Epidermal melanocyte (primary cell): ENCODE data around the gene KCNH5.

Experiments
- DNase-seq: peaks from one replicate; pipeline ENCODE4 v3.0.0; 2011; ENCODE audit warnings: low spot score; ENCODE audit not compliant: insufficient read length

The KCNH5 gene

DNA sequence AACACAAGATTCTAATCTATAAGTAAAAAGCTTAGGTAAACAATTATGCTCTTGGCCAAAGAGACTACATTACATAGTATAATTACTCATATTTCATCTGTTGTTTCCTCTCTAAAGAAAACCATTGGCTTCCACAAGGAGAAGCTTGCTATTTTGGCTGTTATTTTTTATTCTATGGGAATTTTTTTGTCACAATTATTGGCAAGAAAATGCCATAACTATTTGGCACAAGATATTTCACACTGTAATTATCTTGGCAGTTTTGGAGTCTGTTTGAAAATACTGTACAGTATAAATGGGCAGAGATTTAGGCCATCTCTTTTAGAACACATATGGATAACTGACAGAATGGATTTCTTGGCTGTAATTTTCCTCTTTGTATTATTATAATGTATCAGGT is 51.2 kb downstream of the KCNH5 start:
- DNase-seq = no peak

DNA sequence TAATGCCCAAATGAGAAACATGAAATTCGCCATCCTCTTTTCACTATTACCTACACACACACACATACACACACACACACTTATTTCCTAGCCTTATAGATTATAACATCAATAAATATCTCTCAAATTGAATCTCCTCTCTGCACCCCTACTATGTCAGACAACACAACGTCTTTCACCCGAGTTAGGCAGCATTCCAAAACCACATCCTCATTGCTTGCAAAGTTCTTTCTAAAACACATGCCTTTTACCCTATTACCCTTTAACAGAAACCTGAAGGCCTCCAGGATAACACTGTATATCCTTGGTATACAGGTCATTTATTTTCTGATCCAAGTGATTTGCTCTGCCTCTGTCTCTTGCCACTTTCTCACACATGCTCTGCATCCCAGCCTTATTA is 56.3 kb downstream of the KCNH5 start:
- DNase-seq = no peak

DNA sequence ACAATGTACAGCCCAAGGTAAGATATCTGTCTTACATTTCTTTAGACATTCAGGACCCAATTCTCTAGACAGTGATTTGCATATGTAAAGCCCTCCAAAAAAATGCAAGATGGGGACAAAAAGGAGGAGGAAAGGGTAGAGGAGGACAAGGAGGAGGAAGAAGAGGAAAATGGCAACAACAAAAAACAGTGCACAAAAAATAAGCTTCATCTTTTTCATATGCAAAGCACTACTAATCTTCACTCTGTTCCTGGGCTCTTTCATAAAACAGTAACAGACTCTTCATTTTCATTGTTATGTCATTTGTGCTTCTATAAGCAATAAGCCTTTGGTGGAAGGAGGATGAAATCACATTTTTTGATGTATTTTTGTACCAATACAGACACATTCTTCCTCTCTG is 61.4 kb downstream of the KCNH5 start:
- DNase-seq = no peak

DNA sequence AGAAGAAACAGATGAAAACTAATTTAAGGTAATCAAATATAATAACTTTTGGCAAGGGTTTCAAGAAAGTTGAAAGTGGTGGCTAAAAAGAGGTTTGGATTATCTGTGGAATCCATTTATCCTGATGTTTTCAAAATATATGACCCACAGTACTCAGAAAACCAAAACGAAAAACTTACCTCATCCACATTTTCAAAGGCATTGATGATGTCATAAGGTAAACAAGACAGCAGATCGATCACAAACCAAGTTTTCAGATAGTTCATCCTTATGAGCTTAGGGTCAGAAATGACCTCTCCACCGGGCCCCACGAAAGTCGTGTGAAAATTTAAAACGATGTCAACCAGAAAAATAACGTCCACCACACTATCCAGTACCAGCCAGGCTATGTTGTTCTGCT is 64.6 kb downstream of the KCNH5 start:
- DNase-seq = no peak

DNA sequence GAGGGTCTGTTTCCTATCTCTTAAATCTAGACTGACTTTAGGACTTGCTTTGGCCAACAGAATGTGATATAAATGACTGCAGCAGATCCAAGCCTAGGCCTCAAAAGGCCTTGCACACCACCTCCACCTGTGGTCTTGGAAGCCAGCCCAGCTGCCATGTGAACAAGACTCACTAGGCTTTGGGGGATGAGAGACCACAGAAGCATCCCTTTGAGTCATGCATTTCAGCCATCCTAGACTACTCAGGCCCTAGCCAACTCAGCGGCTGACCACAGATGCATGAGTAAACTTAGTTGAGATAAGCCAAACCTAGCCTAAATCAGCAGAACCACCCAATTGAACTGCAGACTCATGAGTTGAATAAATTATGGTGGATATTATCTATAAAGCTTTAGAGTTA is 87.7 kb downstream of the KCNH5 start:
- no peak for DNase-seq

DNA sequence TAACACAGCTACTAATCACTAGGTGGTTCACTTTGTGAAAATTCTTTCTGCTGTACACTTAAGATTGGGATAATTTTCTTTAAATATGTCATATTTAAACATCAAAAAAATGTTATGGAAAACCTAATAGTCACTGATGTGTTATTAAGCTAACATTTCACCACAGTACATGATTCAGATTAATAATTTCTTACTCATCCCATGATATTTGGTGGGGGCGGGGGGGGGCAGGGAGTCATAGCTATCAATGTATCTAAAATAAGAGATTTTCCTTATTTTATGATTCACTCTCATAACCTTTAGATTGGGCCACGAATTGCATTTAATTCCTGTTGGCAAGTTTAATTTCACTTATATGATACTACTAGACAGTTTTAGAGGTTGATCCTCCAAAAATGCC is 88.8 kb downstream of the KCNH5 start:
- no peak for DNase-seq

DNA sequence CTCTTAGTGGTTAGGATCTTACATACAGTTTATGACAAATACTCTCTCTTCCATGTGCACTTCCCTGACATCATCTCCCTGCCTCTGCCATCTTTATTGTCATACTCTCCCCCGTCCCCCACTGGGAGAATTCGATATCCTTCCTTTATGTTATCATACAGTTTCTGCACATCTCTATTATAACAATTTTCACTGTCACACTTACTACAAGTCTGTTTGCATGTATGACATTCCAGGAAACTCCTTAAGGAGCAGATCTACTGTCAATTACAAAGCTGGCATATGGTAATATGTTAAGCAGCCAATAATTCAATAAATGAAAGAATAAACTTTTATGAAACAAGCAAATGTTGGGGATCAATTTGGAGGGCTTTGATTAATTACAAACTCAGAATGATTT is 91.1 kb downstream of the KCNH5 start:
- no peak for DNase-seq

DNA sequence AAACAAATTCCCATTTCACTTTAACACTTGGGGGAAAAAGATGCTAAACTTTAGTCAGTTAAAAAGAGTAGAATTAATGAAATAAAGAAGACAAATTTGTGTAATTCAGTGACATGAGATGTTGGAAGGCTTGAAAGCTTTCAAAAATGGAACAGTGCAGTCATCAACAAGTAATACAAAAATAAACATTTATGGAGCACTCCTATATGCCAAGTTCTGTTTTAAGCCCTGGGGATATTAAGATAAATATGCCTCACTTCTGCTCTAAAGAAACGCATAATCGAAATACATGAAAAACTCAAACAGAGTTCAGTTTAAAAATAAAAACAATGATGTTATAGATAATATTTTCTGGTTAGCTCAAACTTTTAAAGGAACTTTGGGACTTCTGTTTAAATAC is 93.0 kb downstream of the KCNH5 start:
- no peak for DNase-seq

DNA sequence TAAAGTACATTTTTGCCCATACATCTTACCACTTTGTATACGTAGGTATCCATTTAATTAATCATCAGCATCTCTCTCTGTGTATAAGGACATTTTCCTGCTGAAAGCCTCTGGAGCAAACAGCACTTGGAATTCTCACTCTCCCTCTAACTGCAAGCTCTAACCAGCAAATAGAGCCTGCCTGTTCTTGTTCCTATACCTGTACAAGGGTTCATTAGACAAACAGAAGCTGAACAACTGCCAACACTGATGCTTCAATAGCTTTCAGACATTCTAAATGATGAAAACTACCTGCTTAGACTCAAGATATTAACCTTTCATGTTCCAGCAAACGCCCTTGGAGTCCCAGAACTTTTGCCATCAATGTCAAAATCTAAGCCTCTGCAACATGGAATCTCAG is 98.0 kb downstream of the KCNH5 start:
- DNase-seq = no peak

DNA sequence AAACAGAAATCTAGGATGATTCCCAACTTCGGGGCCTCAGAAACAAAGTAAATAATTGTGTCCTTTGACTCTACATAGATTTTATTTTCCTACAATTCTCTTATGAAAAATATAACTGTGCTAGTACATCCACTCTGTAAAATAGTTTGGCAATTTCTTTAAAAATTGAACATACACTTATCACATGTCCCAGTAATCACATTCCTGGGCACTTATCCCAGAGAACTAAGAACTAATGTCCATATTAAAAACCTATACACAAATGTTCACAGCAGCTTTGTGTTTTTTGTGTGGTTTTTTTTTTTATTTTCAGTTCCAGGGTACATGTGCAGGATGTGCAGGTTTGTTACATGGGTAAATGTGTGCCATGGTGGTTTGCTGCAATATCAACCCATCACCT is 99.0 kb downstream of the KCNH5 start:
- DNase-seq = no peak

DNA sequence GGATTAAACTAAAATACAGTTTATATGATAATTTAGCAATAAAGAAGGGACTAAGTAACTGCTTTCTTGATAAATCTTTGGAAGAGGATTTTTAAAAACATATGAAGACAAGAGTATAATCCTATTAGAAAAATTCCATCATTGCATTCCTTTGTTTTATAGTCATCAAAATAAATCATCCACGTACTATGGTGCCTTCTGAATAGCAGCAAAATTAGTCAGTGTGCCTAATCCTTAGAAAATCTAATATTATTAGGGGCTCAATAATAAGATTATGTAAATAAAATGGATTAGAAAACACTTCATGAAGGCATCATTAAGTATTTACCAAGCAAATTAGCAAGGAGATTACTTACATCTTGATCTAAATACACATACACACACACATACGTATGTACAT is 102.1 kb downstream of the KCNH5 start:
- DNase-seq = no peak

DNA sequence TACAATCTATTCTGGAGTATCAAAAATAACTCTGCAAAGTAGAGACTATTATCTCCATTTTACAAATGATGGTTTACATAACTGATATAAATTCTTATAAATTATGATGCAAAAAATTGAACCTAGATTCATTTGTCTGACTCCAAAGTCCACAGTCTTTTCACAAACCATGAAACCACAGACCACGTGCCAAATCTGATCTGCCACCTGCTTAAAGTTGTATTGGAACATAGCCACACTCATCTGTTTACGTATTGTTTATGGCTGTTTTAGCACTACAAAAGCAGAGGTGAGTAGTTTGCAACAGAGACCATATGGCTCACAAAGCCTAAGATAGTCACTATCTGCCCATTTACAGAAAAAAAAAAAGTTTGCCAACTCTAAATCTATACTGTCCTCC is 105.3 kb downstream of the KCNH5 start:
- no peak for DNase-seq

DNA sequence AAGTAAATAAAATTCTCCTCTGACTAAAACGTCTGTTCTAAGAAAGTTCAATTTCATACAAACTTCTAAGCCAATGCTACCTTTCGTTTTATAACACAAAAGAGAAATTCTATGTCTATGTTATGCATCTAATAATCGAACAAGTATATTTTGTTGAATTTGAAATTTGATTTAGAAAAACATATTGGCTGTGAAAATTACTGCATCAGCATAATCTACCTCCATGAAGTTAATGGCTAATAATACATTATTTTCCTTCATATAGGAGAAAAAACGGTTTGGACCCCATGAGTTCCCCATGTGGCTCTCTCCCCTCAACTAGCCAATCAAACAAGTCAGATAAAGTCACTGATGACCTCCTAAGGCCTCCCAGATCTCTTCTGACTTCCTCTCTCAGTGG is 106.5 kb downstream of the KCNH5 start:
- DNase-seq = no peak

DNA sequence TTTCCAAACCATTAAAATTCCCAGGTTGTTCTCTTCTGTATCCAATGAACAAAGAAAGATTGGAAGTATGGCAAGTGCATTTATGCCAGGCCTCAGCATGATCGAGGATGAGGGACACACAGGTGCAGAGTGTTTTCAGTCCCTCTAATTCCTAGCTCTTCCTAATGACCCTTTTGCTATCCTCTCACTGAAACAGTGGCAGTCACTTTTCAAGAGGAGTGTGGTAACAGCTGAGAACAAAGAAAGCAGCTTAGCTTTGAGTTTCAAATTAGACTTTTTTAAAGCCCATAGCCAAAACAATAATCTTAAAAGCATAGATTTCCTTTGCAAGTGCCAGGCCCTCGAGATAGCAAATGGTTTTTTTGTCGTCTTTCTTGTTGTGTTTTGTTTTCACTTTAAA is 110.8 kb downstream of the KCNH5 start:
- DNase-seq = no peak

DNA sequence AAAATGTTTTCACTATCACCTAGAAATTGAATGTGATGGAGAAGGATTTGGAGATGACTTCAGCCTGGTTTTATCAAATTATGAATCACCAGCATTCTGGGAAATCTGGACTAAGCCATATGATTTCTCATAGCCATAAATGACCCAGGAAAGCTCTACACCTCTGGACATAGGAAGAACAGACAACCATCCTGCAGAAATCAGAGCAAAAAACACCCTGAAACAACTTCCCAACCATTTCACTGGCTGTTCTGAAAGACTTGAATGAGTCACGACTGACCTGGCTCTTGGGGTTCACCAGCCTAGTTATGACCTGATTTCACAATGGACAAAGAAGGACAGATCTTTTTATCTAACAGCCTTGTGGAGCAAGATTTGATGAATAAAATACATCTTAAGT is 123.8 kb downstream of the KCNH5 start:
- no peak for DNase-seq

DNA sequence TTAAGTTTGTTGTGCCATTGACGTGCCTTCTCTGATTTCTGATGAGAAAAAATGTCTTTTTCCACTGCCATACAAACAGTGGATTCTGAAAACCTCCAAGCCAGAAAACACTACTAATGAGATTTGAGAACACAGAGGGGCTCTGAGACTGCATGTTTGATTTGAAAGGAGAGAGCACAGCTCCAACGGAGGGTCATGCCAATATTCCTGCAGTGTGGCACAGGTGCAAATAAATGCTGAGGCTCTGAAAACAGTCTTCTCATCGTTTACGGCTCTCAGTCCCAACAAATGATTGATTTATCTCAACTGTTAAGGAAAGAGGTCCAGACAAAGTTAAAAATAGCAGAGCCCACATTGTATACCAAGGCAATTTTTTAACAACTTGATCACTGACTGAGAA is 128.7 kb downstream of the KCNH5 start:
- DNase-seq = no peak

DNA sequence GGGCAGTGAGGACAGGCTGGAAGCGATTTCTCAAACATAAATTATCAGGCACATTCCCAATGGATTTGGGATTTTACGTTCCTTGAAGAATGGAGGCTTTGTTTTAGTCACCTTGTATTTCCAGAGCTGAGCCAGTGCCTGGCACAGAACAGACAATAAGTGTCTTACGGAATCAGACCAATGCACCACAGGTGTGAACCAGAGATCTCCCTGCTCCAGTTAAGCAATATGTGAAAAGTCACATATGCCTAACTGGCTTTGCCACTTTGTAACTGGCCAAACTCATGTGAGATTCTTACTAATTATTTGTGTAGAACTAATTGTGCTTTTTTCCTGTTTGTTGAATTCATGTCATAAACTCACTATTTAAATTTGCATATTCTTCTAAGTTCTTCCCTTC is 130.4 kb downstream of the KCNH5 start:
- no peak for DNase-seq

DNA sequence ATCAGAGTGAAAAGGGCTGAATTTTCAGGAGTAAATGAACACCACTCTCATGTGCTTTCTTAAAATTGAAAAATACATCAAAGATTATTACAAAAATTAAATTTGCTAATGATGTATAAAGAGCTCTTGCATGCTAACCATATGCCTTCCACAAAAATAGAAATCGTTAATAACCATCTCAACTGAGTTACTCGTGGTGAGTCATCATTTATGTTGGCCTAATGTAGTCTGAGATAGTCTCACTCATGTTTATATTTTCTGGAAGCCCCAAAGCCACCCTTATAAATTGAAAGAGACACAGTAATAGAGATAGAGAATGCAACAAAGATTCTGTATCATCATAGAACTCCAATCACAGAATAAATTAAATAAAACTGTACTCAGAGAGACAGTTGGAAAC is 131.2 kb downstream of the KCNH5 start:
- no peak for DNase-seq

DNA sequence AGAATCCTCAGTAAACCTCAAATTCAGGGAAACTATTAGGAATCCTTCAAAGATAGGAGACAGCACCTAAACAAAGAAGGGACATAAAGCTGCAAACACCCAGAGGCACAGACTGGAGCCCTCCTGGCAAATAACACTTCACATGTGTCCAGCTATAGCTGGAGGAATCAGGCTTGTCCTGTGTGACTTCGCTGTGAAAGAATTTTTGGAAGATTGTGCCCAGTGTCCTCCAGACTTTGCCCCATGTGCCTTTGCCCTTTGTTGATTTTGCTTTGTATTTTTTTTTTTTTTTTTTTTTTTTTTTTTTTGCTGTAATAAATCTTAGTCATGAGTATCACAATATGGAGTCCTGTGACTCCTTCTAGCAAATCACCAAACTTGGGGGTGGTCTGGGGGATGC is 136.8 kb downstream of the KCNH5 start:
- DNase-seq = no peak

DNA sequence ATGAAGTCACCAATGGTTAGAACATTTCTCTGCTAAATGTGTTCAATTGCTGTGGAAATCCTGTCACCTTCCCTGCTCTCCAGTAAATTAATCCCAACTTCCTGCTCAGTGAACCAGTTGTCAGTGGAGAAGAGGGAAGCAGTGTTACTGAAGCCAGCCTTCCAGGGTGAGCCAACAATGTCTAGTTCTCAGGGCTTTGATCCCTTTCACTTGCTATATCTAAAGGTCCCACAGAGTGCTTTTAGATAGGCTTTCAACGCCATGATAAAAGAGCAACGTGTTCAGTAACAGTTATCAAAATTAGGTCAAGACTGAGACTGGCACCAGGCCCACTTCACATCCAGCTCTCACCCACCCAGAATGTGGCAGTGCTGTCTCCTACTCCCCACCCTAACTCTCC is 139.7 kb downstream of the KCNH5 start:
- DNase-seq = no peak

DNA sequence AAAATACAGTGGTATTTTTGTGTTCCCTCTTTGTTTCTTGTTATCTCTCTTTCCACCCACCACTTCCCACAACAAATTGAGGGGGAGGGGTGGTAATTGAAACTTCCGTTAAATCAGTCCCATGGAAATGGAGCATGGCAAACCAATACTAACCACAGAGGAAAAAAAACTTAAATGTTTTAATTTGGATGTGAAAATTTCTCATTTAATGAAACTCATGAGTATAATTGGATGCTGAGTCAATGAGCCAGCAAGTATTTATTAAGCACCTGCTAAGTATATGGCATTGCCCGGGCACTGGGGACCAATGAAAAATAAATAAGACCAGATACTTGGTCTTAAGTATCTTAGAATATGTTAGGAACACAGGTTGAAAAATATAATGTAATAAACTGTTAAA is 147.5 kb downstream of the KCNH5 start:
- DNase-seq = no peak

DNA sequence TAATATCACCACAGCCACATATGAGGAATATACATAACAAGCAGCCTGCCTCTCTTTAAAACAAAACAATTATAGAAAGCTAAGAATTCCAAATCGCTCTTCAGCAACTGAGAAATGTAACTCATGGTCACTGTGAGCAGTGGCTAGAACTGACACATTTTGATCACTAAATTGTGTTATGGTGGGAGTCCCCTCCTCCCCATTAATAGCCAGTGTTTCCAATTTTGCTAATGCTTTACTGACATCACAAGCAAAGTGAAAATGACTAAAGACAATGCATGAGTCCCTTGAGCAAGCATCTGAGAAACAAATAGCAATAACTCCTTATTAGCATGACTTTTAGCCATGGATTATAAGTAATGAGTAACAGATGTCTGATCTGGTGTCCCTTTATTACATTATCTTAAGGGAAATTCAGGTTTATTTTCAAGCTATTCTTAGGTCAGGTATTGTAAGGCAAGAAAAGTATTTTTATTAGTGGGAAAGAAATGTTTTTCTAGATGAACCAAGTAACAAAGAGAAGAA is 148.3 kb downstream of the KCNH5 start:
- no peak for DNase-seq

DNA sequence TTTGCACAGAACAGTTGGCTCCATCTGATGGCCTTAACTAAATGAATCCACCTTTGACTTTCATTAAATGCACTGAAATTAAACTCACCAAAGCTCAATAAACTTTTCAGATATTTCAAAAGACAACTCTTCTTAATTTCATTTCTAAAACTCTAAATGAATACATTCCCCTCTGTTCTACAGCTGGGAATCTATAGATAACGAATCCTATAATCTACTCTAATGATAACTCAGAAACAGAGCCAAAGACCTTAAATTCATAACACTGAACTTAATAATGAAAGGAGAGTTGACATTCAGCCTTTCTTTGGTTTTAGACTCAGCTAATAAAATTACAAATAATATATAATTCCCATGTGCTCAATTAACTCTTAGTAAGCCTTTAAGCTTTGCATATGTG is 150.5 kb downstream of the KCNH5 start:
- no peak for DNase-seq

DNA sequence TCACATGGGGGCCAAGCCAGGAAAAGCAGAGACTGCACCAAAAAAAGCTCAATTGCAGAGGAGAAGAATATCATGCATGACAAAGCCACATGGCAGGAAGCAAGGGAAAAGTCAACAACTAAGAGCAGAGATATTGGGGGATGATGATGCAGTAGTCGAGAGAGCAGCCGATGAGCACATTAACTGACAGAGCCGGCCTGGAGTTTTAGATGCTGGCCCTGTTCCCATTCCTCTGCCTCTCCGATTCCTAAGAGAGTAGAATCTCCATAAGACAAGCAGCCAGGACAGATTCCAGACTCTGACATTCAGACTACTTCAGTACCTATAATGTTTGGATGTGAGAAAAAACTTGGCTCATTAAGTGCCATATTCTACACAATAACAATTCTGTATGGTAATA is 155.9 kb downstream of the KCNH5 start:
- DNase-seq = no peak

DNA sequence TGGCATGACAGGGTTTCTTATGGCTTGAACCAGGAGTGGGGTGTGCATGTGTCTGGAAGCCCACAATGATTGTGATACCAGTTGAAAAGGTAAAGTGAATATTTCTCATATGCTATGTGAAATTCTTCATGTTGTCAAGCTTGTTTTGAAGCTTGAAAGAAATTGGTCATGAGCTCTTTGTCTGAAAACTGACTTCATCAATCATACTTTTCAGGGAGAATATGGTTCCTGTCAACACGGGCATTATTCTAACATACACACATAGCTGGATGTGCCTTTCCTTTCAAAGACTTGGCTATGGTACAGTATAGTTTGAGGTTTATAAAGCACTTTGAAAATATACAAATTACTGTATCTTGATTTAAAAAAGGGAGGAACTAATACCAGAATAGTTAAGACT is 158.8 kb downstream of the KCNH5 start:
- DNase-seq = no peak
